Mesenchymal stem cell (in vitro differentiated cells and primary cell): ENCODE results near the gene GJB5.
A peak's percentile ranks its signal among the peaks of the same experiment; 100 is the strongest.

Experiments used
- DNase-seq: peaks from one replicate; pipeline ENCODE4 v3.0.0-alpha.2; 2013
- H2AFZ ChIP-seq: one replicate; pipeline ENCODE4 v1.6.1; 2013; ENCODE audit warnings: low read depth, mild to moderate bottlenecking, control low read depth, inconsistent platforms, low read length, moderate library complexity
- H2AK5ac ChIP-seq: 2 replicates; pipeline ENCODE4 v1.6.1; 2013; ENCODE audit warnings: low read length, moderate library complexity, mild to moderate bottlenecking, inconsistent platforms; ENCODE audit not compliant: severe bottlenecking
- H2BK120ac ChIP-seq: one replicate; pipeline ENCODE4 v1.6.1; 2013; ENCODE audit warnings: low read depth, mild to moderate bottlenecking, inconsistent platforms, low read length, moderate library complexity
- H2BK12ac ChIP-seq, 2 experiments: one replicate each; pipeline ENCODE4 v1.6.1; 2013; ENCODE audit warnings: inconsistent platforms in 2 of 2, low read length in 2 of 2, mild to moderate bottlenecking in 2 of 2, moderate library complexity in 2 of 2, control low read depth in 1 of 2
- H2BK15ac ChIP-seq: one replicate; pipeline ENCODE4 v1.6.1; 2013; ENCODE audit warnings: mild to moderate bottlenecking, low read depth, inconsistent platforms; ENCODE audit not compliant: poor library complexity, severe bottlenecking
- H2BK5ac ChIP-seq: 2 replicates; pipeline ENCODE4 v1.6.1; 2013; ENCODE audit warnings: low read depth, mild to moderate bottlenecking, low read length, control low read depth, inconsistent platforms; ENCODE audit not compliant: poor library complexity, severe bottlenecking
- H3K14ac ChIP-seq, 2 experiments: one replicate each; pipeline ENCODE4 v1.6.1; 2013; ENCODE audit warnings: inconsistent platforms in 2 of 2, low read length in 2 of 2, control low read depth in 1 of 2, mild to moderate bottlenecking in 1 of 2, moderate library complexity in 1 of 2
- H3K18ac ChIP-seq, 2 experiments: one replicate each; pipeline ENCODE4 v1.6.1; 2013; ENCODE audit warnings: inconsistent platforms in 2 of 2, low read length in 2 of 2, control low read depth in 1 of 2, low read depth in 1 of 2, mild to moderate bottlenecking in 1 of 2
- H3K23ac ChIP-seq, 2 experiments: one replicate each; pipeline ENCODE4 v1.6.1; 2013; ENCODE audit warnings: inconsistent platforms in 2 of 2, low read length in 2 of 2, mild to moderate bottlenecking in 2 of 2, moderate library complexity in 2 of 2, control low read depth in 1 of 2
- H3K27ac ChIP-seq: 2 replicates; pipeline ENCODE4 v1.5.1; 2013; ENCODE audit warnings: mild to moderate bottlenecking, moderate library complexity, low read length, control low read depth, inconsistent platforms; ENCODE audit not compliant: poor library complexity, severe bottlenecking
- H3K27me3 ChIP-seq, 2 experiments: 2 replicates each; pipeline versions ENCODE4 v1.6.1 to v1.7.0; 2013; ENCODE audit warnings: low read length in 2 of 2, mild to moderate bottlenecking in 2 of 2, moderate library complexity in 2 of 2, control low read depth in 1 of 2, inconsistent platforms in 1 of 2; ENCODE audit not compliant: control insufficient read depth in 1 of 2, insufficient read depth in 1 of 2
- H3K36me3 ChIP-seq, 2 experiments: 2 replicates each; pipeline versions ENCODE4 v1.6.1 to v1.7.0; 2013; ENCODE audit warnings: low read length in 2 of 2, control low read depth in 1 of 2, inconsistent platforms in 1 of 2, low read depth in 1 of 2, mild to moderate bottlenecking in 1 of 2; ENCODE audit not compliant: insufficient read depth in 2 of 2, control insufficient read depth in 1 of 2
- H3K4ac ChIP-seq, 2 experiments: one replicate each; pipeline ENCODE4 v1.6.1; 2013; ENCODE audit warnings: inconsistent platforms in 2 of 2, low read length in 2 of 2, mild to moderate bottlenecking in 2 of 2, moderate library complexity in 2 of 2, control low read depth in 1 of 2, low read depth in 1 of 2
- H3K4me1 ChIP-seq: 2 replicates; pipeline ENCODE4 v1.6.1; 2013; ENCODE audit warnings: low read depth, low read length, control low read depth; ENCODE audit not compliant: control insufficient read depth, insufficient read depth
- H3K4me2 ChIP-seq: 2 replicates; pipeline ENCODE4 v1.6.1; 2013; ENCODE audit warnings: low read length, mild to moderate bottlenecking, inconsistent platforms; ENCODE audit not compliant: poor library complexity, severe bottlenecking
- H3K4me3 ChIP-seq, 2 experiments: 2 replicates each; pipeline versions ENCODE4 v1.5.1 to v1.7.0; 2013; ENCODE audit warnings: low read length in 2 of 2, mild to moderate bottlenecking in 2 of 2, control low read depth in 1 of 2, low read depth in 1 of 2; ENCODE audit not compliant: insufficient read depth in 1 of 2
- H3K79me1 ChIP-seq: replicated peaks from 2 replicates; pipeline ENCODE4 v1.6.1; 2013; ENCODE audit warnings: mild to moderate bottlenecking, control low read depth, low read length, inconsistent platforms; ENCODE audit not compliant: poor library complexity, severe bottlenecking
- H3K9ac ChIP-seq: 2 replicates; pipeline ENCODE4 v1.7.0; 2013; ENCODE audit warnings: mild to moderate bottlenecking, low read length, moderate library complexity
- H3K9me3 ChIP-seq: 2 replicates; pipeline ENCODE4 v1.7.0; 2013; ENCODE audit warnings: mild to moderate bottlenecking, low read length; ENCODE audit not compliant: control insufficient read depth
- H4K8ac ChIP-seq: one replicate; pipeline ENCODE4 v1.6.1; 2013; ENCODE audit warnings: inconsistent platforms, mild to moderate bottlenecking, low read length, moderate library complexity
- H4K91ac ChIP-seq: one replicate; pipeline ENCODE4 v1.6.1; 2013; ENCODE audit warnings: mild to moderate bottlenecking, low read length, inconsistent platforms
- WGBS: methylation state at CpG from one replicate; pipeline ENCODE4 v1.1.7; 2013; ENCODE audit warnings: mixed read lengths; 5-methylcytosine and 5-hydroxymethylcytosine counted together

The GJB5 gene

GRCh38 chr1:34780528-34780927, 25.7 kb downstream of the GJB5 start:
- Histone ChIP-seq H2BK5ac (no peak overlapping the region), H3K4ac (no peak overlapping the region), H2AFZ (no peak overlapping the region), H3K36me3 (no peaks in the 10 kb centered on the region), H3K4me1 (peaks cover 10% of the 10 kb centered on the region), H3K27ac (no peak overlapping the region), H2AK5ac (no peak overlapping the region), H3K4me3 (no peak overlapping the region), H2BK120ac (no peak overlapping the region), H3K18ac (no peak overlapping the region), H3K27me3 (peaks cover 70 to 73% of the 10 kb centered on the region in 2 experiments), H2BK12ac (no peak overlapping the region), H3K4me2 (no peak overlapping the region), H3K9ac (no peak overlapping the region), H4K8ac (no peak overlapping the region), H3K9me3 (no peaks in the 10 kb centered on the region), H3K79me1 (no peaks in the 10 kb centered on the region), H3K23ac (no peak overlapping the region), H4K91ac (no peak overlapping the region), H3K14ac (no peak overlapping the region), H2BK15ac (no peak overlapping the region)
- DNase-seq = no peak
- WGBS = 74% methylated on average over 1 of the region's 2 CpGs

- Histone ChIP-seq H2AK5ac (no peak within 1 kb of the TSS), H3K9me3 (no peaks in the 10 kb centered on the region), H2BK5ac (no peak within 1 kb of the TSS), H4K91ac (no peak within 1 kb of the TSS), H2AFZ (no peak within 1 kb of the TSS), H3K4ac (no peak within 1 kb of the TSS), H3K27me3 (peaks cover 64 to 79% of the 10 kb centered on the region in 2 experiments), H3K4me1 (peaks cover 10% of the 10 kb centered on the region), H2BK120ac (no peak within 1 kb of the TSS), H3K79me1 (no peaks in the 10 kb centered on the region), H3K36me3 (no peaks in the 10 kb centered on the region), H3K9ac (peak within 1 kb of the TSS; percentile 22), H3K18ac (no peak within 1 kb of the TSS), H3K4me2 (peak within 1 kb of the TSS; percentile 75), H3K27ac (no peak within 1 kb of the TSS), H3K4me3 (peak within 1 kb of the TSS; percentile 7 to 66), H3K14ac (no peak within 1 kb of the TSS), H4K8ac (no peak within 1 kb of the TSS), H2BK12ac (no peak within 1 kb of the TSS), H3K23ac (no peak within 1 kb of the TSS), H2BK15ac (no peak within 1 kb of the TSS)
- DNase-seq = no peak
- WGBS = 5% methylated on average over 60 of the region's 62 CpGs
These were observed 26.4 kb downstream of the GJB5 start, which contains the start of gene GJB3 for GRCh38 chr1:34781071-34781843. Gene GJB3 (plus strand): TSS chr1:34781214. CDS start chr1:34784763, 3,549 bp downstream.

GRCh38 chr1:34781844-34782391, 27.1 kb downstream of the GJB5 start:
- Histone ChIP-seq H3K9ac (no peak overlapping the region), H2AFZ (no peak overlapping the region), H3K4me2 (no peak overlapping the region), H3K18ac (no peak overlapping the region), H3K4me1 (peaks cover 10% of the 10 kb centered on the region), H4K8ac (no peak overlapping the region), H2AK5ac (no peak overlapping the region), H4K91ac (no peak overlapping the region), H2BK12ac (no peak overlapping the region), H3K23ac (no peak overlapping the region), H3K4ac (no peak overlapping the region), H3K9me3 (no peaks in the 10 kb centered on the region), H3K14ac (no peak overlapping the region), H3K27ac (no peak overlapping the region), H3K27me3 (peaks cover 57 to 78% of the 10 kb centered on the region in 2 experiments), H3K4me3 (no peak overlapping the region), H2BK5ac (no peak overlapping the region), H2BK120ac (no peak overlapping the region), H2BK15ac (no peak overlapping the region), H3K79me1 (no peaks in the 10 kb centered on the region), H3K36me3 (no peaks in the 10 kb centered on the region)
- 4% methylated on average over 8 of the region's 18 CpGs for WGBS
- no peak for DNase-seq

- H3K36me3 ChIP-seq = no peaks in the 10 kb centered on the region
- H2BK5ac ChIP-seq = no peak overlapping the region
- no peak overlapping the region for H3K23ac ChIP-seq
- H3K4me1 ChIP-seq = peaks cover 8% of the 10 kb centered on the region
- 89% methylated on average over 28 of the region's 28 CpGs for WGBS
- no peak overlapping the region for H3K18ac ChIP-seq
- DNase-seq = no peak
- no peak overlapping the region for H3K4ac ChIP-seq
- no peak overlapping the region for H2BK12ac ChIP-seq
- H3K4me2 ChIP-seq = no peak overlapping the region
- peaks cover 29 to 79% of the 10 kb centered on the region in 2 experiments for H3K27me3 ChIP-seq
- no peak overlapping the region for H2AK5ac ChIP-seq
- no peak overlapping the region for H2BK120ac ChIP-seq
- no peak overlapping the region for H3K4me3 ChIP-seq
- H4K91ac ChIP-seq = no peak overlapping the region
- H2AFZ ChIP-seq = no peak overlapping the region
- no peak overlapping the region for H3K14ac ChIP-seq
- H3K9ac ChIP-seq = no peak overlapping the region
- no peaks in the 10 kb centered on the region for H3K9me3 ChIP-seq
- H3K79me1 ChIP-seq = no peaks in the 10 kb centered on the region
- no peak overlapping the region for H4K8ac ChIP-seq
- H3K27ac ChIP-seq = no peak overlapping the region
- no peak overlapping the region for H2BK15ac ChIP-seq
These were observed 29.9 kb downstream of the GJB5 start for GRCh38 chr1:34784751-34785221.
